Measurements from ENCODE around the gene OR8D1.

The OR8D1 gene

GRCh38 chr11:124277804-124278203, 35.9 kb downstream of the OR8D1 start:
- TF ChIP-seq TOX (CRISPR knock-in tag; IDR thresholded peaks at IDR 0.05; ENCODE audit: borderline replicate concordance) (no peak), GLIS3 (CRISPR knock-in tag; IDR thresholded peaks at IDR 0.05) (no peak)
- TF ChIP-seq, protein P1, sequence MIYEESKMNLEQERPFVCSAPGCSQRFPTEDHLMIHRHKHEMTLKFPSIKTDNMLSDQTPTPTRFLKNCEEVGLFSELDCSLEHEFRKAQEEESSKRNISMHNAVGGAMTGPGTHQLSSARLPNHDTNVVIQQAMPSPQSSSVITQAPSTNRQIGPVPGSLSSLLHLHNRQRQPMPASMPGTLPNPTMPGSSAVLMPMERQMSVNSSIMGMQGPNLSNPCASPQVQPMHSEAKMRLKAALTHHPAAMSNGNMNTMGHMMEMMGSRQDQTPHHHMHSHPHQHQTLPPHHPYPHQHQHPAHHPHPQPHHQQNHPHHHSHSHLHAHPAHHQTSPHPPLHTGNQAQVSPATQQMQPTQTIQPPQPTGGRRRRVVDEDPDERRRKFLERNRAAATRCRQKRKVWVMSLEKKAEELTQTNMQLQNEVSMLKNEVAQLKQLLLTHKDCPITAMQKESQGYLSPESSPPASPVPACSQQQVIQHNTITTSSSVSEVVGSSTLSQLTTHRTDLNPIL (CRISPR knock-in tag; IDR thresholded peaks at IDR 0.05; ENCODE audit: low read depth), result no peak
- ATAC-seq, result no peak

DNA sequence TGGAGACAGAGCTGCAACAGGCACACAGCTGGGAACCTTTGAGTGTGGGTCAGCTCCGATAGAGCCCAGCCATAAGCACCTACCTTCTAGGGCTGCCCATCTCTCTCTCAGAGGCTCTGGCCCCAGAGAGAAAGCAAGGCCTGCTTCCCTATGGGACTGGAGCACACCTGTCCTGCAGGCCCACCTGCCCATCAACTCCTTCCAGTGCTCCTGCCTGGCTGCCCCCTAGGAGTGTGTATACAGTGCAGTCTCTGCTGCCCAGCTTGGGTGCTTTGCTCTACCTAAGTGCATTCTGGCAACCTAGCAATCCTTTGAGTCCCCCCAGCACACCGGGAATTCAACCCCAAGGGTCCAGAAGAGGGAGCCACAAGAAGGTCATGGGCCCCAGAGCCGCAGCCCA, 36.5 kb downstream of the OR8D1 start:
- ATAC-seq, result no peak
- TF ChIP-seq ZFP3 (CRISPR knock-in tag; IDR thresholded peaks at IDR 0.05) (no peak), CSDC2 (CRISPR knock-in tag; IDR thresholded peaks at IDR 0.05) (no peak), ZNF70 (CRISPR knock-in tag; IDR thresholded peaks at IDR 0.05) (no peak), GLIS3 (CRISPR knock-in tag; IDR thresholded peaks at IDR 0.05) (no peak), ZNF8 (CRISPR knock-in tag; IDR thresholded peaks at IDR 0.05) (no peak), TSHZ2 (CRISPR knock-in tag; IDR thresholded peaks at IDR 0.05) (no peak), OSR1 (CRISPR knock-in tag; IDR thresholded peaks at IDR 0.05) (no peak), BACH2 (CRISPR knock-in tag; IDR thresholded peaks at IDR 0.05; ENCODE audit: borderline replicate concordance) (no peak), RARB (CRISPR knock-in tag; IDR thresholded peaks at IDR 0.05) (no peak), ARNTL (CRISPR knock-in tag; IDR thresholded peaks at IDR 0.05; ENCODE audit: borderline replicate concordance, low read depth) (no peak), TCF4 (CRISPR knock-in tag; IDR thresholded peaks at IDR 0.05; ENCODE audit: borderline replicate concordance) (no peak), ZFP30 (CRISPR knock-in tag; IDR thresholded peaks at IDR 0.05) (no peak), PATZ1 (CRISPR knock-in tag; IDR thresholded peaks at IDR 0.05; ENCODE audit: borderline replicate concordance) (no peak), ISL1 (CRISPR knock-in tag; IDR thresholded peaks at IDR 0.05) (no peak), ZNF565 (CRISPR knock-in tag; conservative IDR thresholded peaks at IDR 0.05; ENCODE audit: low read depth) (no peak), TOX (CRISPR knock-in tag; IDR thresholded peaks at IDR 0.05; ENCODE audit: borderline replicate concordance) (no peak), ZC3H10 (CRISPR knock-in tag; IDR thresholded peaks at IDR 0.05) (no peak)
- TF ChIP-seq, protein P2, sequence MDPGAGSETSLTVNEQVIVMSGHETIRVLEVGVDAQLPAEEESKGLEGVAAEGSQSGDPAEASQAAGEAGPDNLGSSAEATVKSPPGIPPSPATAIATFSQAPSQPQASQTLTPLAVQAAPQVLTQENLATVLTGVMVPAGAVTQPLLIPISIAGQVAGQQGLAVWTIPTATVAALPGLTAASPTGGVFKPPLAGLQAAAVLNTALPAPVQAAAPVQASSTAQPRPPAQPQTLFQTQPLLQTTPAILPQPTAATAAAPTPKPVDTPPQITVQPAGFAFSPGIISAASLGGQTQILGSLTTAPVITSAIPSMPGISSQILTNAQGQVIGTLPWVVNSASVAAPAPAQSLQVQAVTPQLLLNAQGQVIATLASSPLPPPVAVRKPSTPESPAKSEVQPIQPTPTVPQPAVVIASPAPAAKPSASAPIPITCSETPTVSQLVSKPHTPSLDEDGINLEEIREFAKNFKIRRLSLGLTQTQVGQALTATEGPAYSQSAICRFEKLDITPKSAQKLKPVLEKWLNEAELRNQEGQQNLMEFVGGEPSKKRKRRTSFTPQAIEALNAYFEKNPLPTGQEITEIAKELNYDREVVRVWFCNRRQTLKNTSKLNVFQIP (CRISPR knock-in tag; IDR thresholded peaks at IDR 0.05; ENCODE audit: borderline replicate concordance, low read depth), result no peak
- TF ChIP-seq, protein P1 (CRISPR knock-in tag; IDR thresholded peaks at IDR 0.05; ENCODE audit: low read depth), result no peak

DNA sequence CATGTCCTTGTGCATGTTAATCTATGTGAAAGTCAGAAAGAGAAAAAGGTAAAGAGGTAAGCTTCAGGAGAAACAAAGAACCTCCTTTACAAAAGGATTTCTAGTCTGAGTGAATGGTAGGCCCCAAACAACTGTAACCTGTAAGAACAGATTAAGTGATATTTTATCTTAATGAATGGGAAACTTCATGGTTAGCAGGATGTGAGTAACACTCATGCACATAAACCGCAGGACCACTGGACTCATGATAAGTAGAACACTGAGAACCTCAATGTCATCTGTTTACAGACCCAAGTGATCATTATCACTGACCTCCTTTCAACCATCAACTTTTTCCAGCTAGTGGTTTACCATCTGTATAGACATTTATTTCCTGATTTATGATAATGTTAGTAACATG, 37.7 kb downstream of the OR8D1 start:
- no peak for ATAC-seq
- TF ChIP-seq SNAI2 (CRISPR knock-in tag; IDR thresholded peaks at IDR 0.05), result no peak
- no peak for TF ChIP-seq TSHZ2 (CRISPR knock-in tag; IDR thresholded peaks at IDR 0.05)
- no peak for TF ChIP-seq PATZ1 (CRISPR knock-in tag; IDR thresholded peaks at IDR 0.05; ENCODE audit: borderline replicate concordance)
- TF ChIP-seq ZNF8 (CRISPR knock-in tag; IDR thresholded peaks at IDR 0.05), result no peak
- no peak for TF ChIP-seq BACH2 (CRISPR knock-in tag; IDR thresholded peaks at IDR 0.05; ENCODE audit: borderline replicate concordance)
- TF ChIP-seq ISL1 (CRISPR knock-in tag; IDR thresholded peaks at IDR 0.05), result no peak
- TF ChIP-seq RARB (CRISPR knock-in tag; IDR thresholded peaks at IDR 0.05), result no peak
- TF ChIP-seq, protein P2 (CRISPR knock-in tag; IDR thresholded peaks at IDR 0.05; ENCODE audit: borderline replicate concordance, low read depth), result no peak
- TF ChIP-seq ARNTL (CRISPR knock-in tag; IDR thresholded peaks at IDR 0.05; ENCODE audit: borderline replicate concordance, low read depth), result no peak
- no peak for TF ChIP-seq TOX (CRISPR knock-in tag; IDR thresholded peaks at IDR 0.05; ENCODE audit: borderline replicate concordance)
- no peak for TF ChIP-seq ZFP30 (CRISPR knock-in tag; IDR thresholded peaks at IDR 0.05)
- TF ChIP-seq GLIS3 (CRISPR knock-in tag; IDR thresholded peaks at IDR 0.05), result no peak
- TF ChIP-seq TCF4 (CRISPR knock-in tag; IDR thresholded peaks at IDR 0.05; ENCODE audit: borderline replicate concordance), result no peak
- no peak for TF ChIP-seq ZFP3 (CRISPR knock-in tag; IDR thresholded peaks at IDR 0.05)
- no peak for TF ChIP-seq OSR1 (CRISPR knock-in tag; IDR thresholded peaks at IDR 0.05)
